ENCODE measurements around the gene CDH13.
A peak's percentile ranks its signal among the peaks of the same experiment; 100 is the strongest.

CDH13 gene

GRCh38 chr16:82629441-82630027 lies 2.8 kb downstream of the CDH13 start:
- DNase-seq = no peak

GRCh38 chr16:82630219-82630618 lies 3.5 kb downstream of the CDH13 start:
- DNase-seq = no peak

- DNase-seq = no peak
These were observed 3.9 kb downstream of the CDH13 start for GRCh38 chr16:82630688-82631087.

GRCh38 chr16:82631701-82632685 lies 5.2 kb downstream of the CDH13 start:
- no peak for DNase-seq

- DNase-seq = no peak
These were observed 7.3 kb downstream of the CDH13 start for GRCh38 chr16:82633964-82634600.

- no peak for DNase-seq
These were observed 8.3 kb downstream of the CDH13 start for GRCh38 chr16:82634955-82635610.

- DNase-seq = no peak
These were observed 9.7 kb downstream of the CDH13 start for GRCh38 chr16:82636485-82636884.

- DNase-seq = no peak
These were observed 10.2 kb downstream of the CDH13 start for GRCh38 chr16:82636958-82637357.

GRCh38 chr16:82638095-82638798 lies 11.5 kb downstream of the CDH13 start:
- no peak for DNase-seq

GRCh38 chr16:82639263-82639662 lies 12.5 kb downstream of the CDH13 start:
- DNase-seq = no peak

- peak; percentile 56 to 68 for DNase-seq
These were observed 13.0 kb downstream of the CDH13 start for GRCh38 chr16:82639666-82640336.

GRCh38 chr16:82641336-82641984 lies 14.7 kb downstream of the CDH13 start:
- DNase-seq = no peak

GRCh38 chr16:82643136-82643535 lies 16.4 kb downstream of the CDH13 start:
- no peak for DNase-seq

GRCh38 chr16:82643936-82644630 lies 17.3 kb downstream of the CDH13 start:
- DNase-seq = no peak

GRCh38 chr16:82646504-82646903 lies 19.7 kb downstream of the CDH13 start:
- DNase-seq = no peak

GRCh38 chr16:82649766-82650165 lies 23.0 kb downstream of the CDH13 start:
- no peak for DNase-seq

- DNase-seq = no peak
These were observed 24.0 kb downstream of the CDH13 start for GRCh38 chr16:82650804-82651203.

GRCh38 chr16:82651921-82652601 lies 25.3 kb downstream of the CDH13 start:
- DNase-seq = no peak

- DNase-seq = no peak
These were observed 26.1 kb downstream of the CDH13 start for GRCh38 chr16:82652826-82653225.

Measured in stimulated activated CD4-positive, alpha-beta T cell treated with anti-CD3 and anti-CD28 coated beads, Interleukin-2, amount 100 ng/mL, for 24 hours (primary cell).